ENCODE data around the gene PRKAG1.

The PRKAG1 gene

DNA sequence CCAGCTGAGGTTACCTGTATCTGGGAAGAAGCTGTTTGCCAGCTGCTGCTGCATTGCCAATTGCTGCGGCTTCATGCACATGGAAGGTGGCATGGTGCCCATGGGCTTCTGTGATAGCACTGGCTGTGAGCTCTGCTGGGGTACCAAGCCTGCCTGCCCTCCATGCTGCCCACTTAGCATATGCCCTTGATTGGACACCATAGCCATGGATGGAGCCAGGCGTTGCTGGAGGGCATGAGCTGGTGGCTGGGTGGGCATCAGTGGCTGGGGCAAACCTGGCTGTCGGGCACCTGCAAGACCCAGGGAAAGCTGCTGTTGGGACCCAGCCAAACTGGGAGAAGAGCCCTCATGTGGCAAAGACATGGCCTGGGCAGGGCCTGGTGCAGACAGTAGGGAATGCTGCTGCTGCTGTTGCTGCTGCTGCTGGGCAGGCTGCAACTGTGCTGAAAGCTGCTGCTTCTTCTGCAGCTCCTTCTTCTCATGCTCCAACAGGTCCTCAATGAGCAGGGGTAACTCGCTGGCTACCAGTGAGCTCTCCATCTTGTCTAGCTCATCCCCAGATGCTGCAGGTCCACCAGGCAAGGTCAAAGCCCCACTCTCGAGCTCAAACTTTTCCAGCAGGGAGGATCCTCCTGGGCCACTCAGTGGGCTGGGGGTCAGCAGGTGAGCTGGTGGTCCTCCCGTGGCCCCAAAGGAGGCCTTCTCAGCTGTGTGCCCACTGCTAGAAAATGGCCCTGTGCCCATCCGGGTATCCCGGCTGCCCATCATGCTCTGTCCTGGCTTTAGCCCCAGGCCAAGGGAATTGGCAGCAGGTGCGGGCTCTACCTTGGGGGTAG, 18.8 kb upstream of the PRKAG1 start:
- TF ChIP-seq, protein P1, sequence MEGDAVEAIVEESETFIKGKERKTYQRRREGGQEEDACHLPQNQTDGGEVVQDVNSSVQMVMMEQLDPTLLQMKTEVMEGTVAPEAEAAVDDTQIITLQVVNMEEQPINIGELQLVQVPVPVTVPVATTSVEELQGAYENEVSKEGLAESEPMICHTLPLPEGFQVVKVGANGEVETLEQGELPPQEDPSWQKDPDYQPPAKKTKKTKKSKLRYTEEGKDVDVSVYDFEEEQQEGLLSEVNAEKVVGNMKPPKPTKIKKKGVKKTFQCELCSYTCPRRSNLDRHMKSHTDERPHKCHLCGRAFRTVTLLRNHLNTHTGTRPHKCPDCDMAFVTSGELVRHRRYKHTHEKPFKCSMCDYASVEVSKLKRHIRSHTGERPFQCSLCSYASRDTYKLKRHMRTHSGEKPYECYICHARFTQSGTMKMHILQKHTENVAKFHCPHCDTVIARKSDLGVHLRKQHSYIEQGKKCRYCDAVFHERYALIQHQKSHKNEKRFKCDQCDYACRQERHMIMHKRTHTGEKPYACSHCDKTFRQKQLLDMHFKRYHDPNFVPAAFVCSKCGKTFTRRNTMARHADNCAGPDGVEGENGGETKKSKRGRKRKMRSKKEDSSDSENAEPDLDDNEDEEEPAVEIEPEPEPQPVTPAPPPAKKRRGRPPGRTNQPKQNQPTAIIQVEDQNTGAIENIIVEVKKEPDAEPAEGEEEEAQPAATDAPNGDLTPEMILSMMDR (IDR thresholded peaks at IDR 0.05; ENCODE audit: low read depth, low read length): no peak

DNA sequence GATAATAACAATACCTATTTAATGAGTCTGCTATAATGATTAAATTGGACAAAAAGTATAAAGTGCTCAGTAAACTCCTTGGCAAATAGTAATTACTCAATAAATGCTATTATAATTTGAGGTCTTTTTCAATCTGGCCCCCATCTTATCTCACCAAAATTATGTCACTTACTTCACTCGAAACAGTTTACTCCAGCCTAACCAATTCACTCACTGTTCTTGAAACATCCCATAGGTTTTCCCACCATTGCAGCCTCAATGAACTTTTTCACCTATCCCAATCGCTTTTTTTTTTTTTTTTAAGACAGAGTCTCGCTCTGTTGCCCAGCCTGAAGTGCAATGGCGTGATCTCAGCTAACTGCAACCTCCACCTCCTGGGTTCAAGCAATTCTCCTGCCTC, 17.5 kb upstream of the PRKAG1 start:
- TF ChIP-seq, protein P1 (IDR thresholded peaks at IDR 0.05; ENCODE audit: low read depth, low read length): no peak
- DNase-seq (ENCODE audit: low read depth in 2 of 2): no peak
- no peak overlapping the region for H3K4me3 ChIP-seq (replicated peaks in 1 of 2; ENCODE audit: low read depth in 2 of 2, low read length in 2 of 2)

More for the DNA sequence above, 18.8 kb upstream of the PRKAG1 start:
- H3K4me3 ChIP-seq (replicated peaks in 1 of 2; ENCODE audit: low read depth in 2 of 2, low read length in 2 of 2): no peak overlapping the region
- no peak for DNase-seq (ENCODE audit: low read depth in 2 of 2)

DNA sequence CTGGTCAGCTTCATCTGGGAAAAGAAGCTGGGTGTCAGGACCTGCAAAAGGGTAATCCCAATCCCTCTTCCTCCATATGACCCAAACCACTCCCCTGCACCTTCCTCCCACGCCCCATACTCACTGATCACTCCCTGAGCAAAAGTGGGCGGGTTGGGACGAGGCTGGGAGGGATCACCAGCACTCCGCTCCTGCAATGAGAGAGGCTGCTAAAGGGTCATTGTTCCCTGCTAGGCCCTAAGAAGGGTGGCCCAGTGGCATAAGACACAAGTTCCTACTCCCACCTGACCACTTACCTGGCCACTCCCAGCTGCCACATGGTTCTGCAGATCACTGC, 15.7 kb upstream of the PRKAG1 start:
- DNase-seq (ENCODE audit: low read depth in 2 of 2): no peak
- TF ChIP-seq, protein P1 (IDR thresholded peaks at IDR 0.05; ENCODE audit: low read depth, low read length): no peak
- no peak overlapping the region for H3K4me3 ChIP-seq (replicated peaks in 1 of 2; ENCODE audit: low read depth in 2 of 2, low read length in 2 of 2)

DNA sequence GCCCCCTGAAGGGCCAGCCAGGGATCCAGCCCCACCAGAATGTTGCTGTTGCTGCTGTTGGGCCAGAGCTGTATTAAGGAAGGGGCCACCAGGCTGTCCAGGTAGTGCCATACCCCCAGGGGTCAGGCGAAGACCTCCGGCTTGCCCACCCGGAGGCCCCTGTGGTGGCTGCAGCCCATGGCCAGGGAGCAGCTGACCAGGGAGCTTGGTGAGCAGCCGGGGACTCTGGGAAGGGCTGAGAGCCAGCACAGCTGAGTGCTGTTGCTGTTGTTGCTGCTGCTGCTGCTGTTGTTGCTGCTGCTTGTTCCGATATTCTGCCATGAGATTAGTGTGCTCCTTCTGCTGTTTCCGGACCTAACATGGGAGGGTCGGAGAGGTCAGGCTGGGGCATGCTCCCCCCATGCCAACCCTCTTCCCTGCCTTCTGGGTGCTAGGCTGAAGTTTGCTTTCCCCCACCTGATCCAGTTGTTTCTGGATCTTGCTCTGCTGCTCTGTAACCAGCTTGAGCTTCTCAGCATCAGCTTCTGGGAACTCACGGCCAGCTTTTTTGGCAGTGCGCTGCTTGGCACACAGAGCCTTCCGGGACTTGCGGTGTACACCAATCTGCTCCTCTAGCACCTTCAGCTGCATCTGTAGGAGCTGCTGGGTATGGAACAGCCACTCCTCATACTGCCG, 15.2 kb upstream of the PRKAG1 start:
- DNase-seq (ENCODE audit: low read depth in 2 of 2): no peak
- no peak overlapping the region for H3K4me3 ChIP-seq (replicated peaks in 1 of 2; ENCODE audit: low read depth in 2 of 2, low read length in 2 of 2)
- TF ChIP-seq, protein P1 (IDR thresholded peaks at IDR 0.05; ENCODE audit: low read depth, low read length): no peak

DNA sequence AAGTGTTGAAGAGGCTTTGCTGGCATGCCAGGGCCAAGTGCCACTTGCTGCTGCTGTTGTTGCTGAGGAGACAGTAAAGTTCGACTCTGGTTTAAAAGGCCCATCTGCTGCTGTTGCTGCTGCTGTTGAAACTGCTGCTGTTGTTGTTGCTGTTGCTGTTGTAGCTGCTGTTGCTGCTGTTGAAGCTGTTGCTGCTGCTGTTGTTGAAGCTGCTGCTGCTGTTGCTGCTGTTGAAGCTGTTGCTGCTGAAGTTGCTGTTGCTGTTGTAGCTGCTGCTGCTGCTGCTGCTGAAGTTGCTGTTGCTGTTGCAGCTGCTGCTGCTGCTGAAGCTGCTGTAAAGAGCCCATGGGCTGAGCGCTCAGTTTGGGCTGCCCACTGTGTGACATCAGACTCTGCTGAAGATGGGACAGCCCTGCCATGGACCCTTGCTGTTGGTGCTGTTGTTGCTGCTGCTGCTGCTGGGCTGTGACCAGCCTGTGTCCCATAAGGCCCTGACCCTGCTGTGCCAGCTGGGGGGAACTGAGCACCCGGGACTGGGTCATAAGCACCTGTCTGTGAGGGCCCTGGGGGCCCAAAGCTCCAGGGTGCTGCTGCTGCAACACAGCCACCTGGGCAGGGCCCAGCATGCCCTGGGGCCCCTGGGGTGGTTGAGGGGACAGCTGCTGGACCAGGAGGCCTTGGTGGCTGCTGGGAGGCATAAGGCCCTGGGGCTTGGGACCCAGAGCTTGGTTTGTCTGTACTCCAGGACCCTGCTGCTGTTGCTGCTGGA, 14.3 kb upstream of the PRKAG1 start:
- TF ChIP-seq, protein P1 (IDR thresholded peaks at IDR 0.05; ENCODE audit: low read depth, low read length): no peak
- DNase-seq (ENCODE audit: low read depth in 2 of 2): no peak
- no peak overlapping the region for H3K4me3 ChIP-seq (replicated peaks in 1 of 2; ENCODE audit: low read depth in 2 of 2, low read length in 2 of 2)

DNA sequence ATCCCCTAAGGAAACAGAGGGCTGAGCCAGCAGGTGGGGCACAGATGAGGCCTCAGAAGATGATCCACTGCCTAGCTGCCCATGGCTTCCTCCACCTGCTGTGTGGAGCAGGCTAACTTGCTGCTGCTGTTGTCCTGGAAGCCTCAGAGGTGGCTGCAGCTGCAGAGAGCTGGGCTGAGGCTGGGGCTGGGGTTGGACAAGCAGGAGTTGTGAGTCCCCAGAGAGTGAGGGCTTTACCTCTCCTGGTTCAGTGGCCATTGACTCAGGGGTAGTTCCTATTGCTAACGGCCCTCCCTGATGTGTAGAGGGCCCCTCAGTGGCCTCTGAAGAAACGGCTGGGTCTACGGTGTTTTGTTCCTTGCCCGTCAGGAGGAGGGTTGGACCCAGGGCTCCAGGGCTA, 13.7 kb upstream of the PRKAG1 start:
- TF ChIP-seq, protein P1 (IDR thresholded peaks at IDR 0.05; ENCODE audit: low read depth, low read length): no peak
- H3K4me3 ChIP-seq (replicated peaks in 1 of 2; ENCODE audit: low read depth in 2 of 2, low read length in 2 of 2): no peak overlapping the region
- no peak for DNase-seq (ENCODE audit: low read depth in 2 of 2)
